ENCODE measurements around the gene SLC39A5. TPM values are rescaled to one million over a fixed set of nuclear protein-coding genes. Genes with fewer than 3 reads are reported as not detected.

SLC39A5 gene
- polyA plus RNA-seq, 1 donor from 2014 or later = 0.33 TPM

- Histone ChIP-seq H3K36me3 (ENCODE audit: insufficient read depth, low read length) (peaks cover 7% of the 10 kb centered on the region), H3K79me2 (replicated peaks; ENCODE audit: insufficient read depth, low read length) (peaks cover 21% of the 10 kb centered on the region), H2AFZ (ENCODE audit: low read depth, low read length) (peak overlapping the region; percentile 57), H3F3A (ENCODE audit: insufficient read depth, low read length, poor library complexity, severe bottlenecking) (no peaks in the 10 kb centered on the region), H3K9ac (ENCODE audit: low read length) (peak overlapping the region; percentile 96), H3K9me3 (ENCODE audit: low read length) (no peaks in the 10 kb centered on the region), H3K4me3 (ENCODE audit: low read length) (peak overlapping the region; percentile 96), H3K4me2 (ENCODE audit: low read length) (peak overlapping the region; percentile 90), H4K20me1 (ENCODE audit: insufficient read depth) (no peaks in the 10 kb centered on the region), H3K27me3 (ENCODE audit: insufficient read depth, low read depth, low read length) (no peaks in the 10 kb centered on the region), H3K27ac (ENCODE audit: low read length) (peak overlapping the region; percentile 80), H3K9me2 (ENCODE audit: insufficient read depth, low read length) (no peaks in the 10 kb centered on the region)
- TF ChIP-seq POLR2AphosphoS5 (IDR thresholded peaks at IDR 0.05) = no peak
- no peak for TF ChIP-seq RAD21 (conservative IDR thresholded peaks at IDR 0.05)
- no peak for TF ChIP-seq EP300 (conservative IDR thresholded peaks at IDR 0.05; ENCODE audit: poor library complexity, severe bottlenecking)
- no peak for TF ChIP-seq REST (IDR thresholded peaks at IDR 0.05; ENCODE audit: borderline replicate concordance)
Observed at GRCh38 chr12:56257071-56257470, 27.2 kb downstream of the SLC39A5 start.

GRCh38 chr12:56257491-56258067 is 27.7 kb downstream of the SLC39A5 start:
- Histone ChIP-seq H3K9ac (ENCODE audit: low read length) (peak overlapping the region; percentile 96), H3K4me2 (ENCODE audit: low read length) (peak overlapping the region; percentile 90), H3K9me2 (ENCODE audit: insufficient read depth, low read length) (no peaks in the 10 kb centered on the region), H3K9me3 (ENCODE audit: low read length) (no peaks in the 10 kb centered on the region), H3K36me3 (ENCODE audit: insufficient read depth, low read length) (peaks cover 7% of the 10 kb centered on the region), H4K20me1 (ENCODE audit: insufficient read depth) (no peaks in the 10 kb centered on the region), H3K4me3 (ENCODE audit: low read length) (peak overlapping the region; percentile 96), H3K79me2 (replicated peaks; ENCODE audit: insufficient read depth, low read length) (peaks cover 21% of the 10 kb centered on the region), H3F3A (ENCODE audit: insufficient read depth, low read length, poor library complexity, severe bottlenecking) (no peaks in the 10 kb centered on the region), H3K27ac (ENCODE audit: low read length) (peak overlapping the region; percentile 80), H3K27me3 (ENCODE audit: insufficient read depth, low read depth, low read length) (no peaks in the 10 kb centered on the region), H2AFZ (ENCODE audit: low read depth, low read length) (peak overlapping the region; percentile 57)
- TF ChIP-seq SMC3 (conservative IDR thresholded peaks at IDR 0.05; ENCODE audit: poor library complexity) (no peak), POLR2AphosphoS5 (IDR thresholded peaks at IDR 0.05) (no peak), CTCF (IDR thresholded peaks at IDR 0.05; ENCODE audit: poor library complexity, severe bottlenecking) (peak; percentile 29)

- Histone ChIP-seq H3K4me3 (ENCODE audit: low read length) (peak within 1 kb of the TSS; percentile 96), H3K27ac (ENCODE audit: low read length) (peak within 1 kb of the TSS; percentile 80), H3K9me3 (ENCODE audit: low read length) (no peaks in the 10 kb centered on the region), H3F3A (ENCODE audit: insufficient read depth, low read length, poor library complexity, severe bottlenecking) (no peaks in the 10 kb centered on the region), H3K27me3 (ENCODE audit: insufficient read depth, low read depth, low read length) (no peaks in the 10 kb centered on the region), H3K4me2 (ENCODE audit: low read length) (peak within 1 kb of the TSS; percentile 90), H2AFZ (ENCODE audit: low read depth, low read length) (peak within 1 kb of the TSS; percentile 89), H3K36me3 (ENCODE audit: insufficient read depth, low read length) (peaks cover 7% of the 10 kb centered on the region), H3K79me2 (replicated peaks; ENCODE audit: insufficient read depth, low read length) (peaks cover 21% of the 10 kb centered on the region), H3K9ac (ENCODE audit: low read length) (peak within 1 kb of the TSS; percentile 96), H3K9me2 (ENCODE audit: insufficient read depth, low read length) (no peaks in the 10 kb centered on the region), H4K20me1 (ENCODE audit: insufficient read depth) (no peaks in the 10 kb centered on the region)
- peak; percentile 82 for TF ChIP-seq POLR2AphosphoS5 (IDR thresholded peaks at IDR 0.05)
- TF ChIP-seq REST (IDR thresholded peaks at IDR 0.05; ENCODE audit: borderline replicate concordance) = no peak
- TF ChIP-seq CTCF (IDR thresholded peaks at IDR 0.05; ENCODE audit: poor library complexity, severe bottlenecking) = peak; percentile 89
- TF ChIP-seq SMC3 (conservative IDR thresholded peaks at IDR 0.05; ENCODE audit: poor library complexity) = peak; percentile 74
- TF ChIP-seq EZH2 (IDR thresholded peaks at IDR 0.05; ENCODE audit: borderline replicate concordance, insufficient read depth, low read length, poor library complexity, severe bottlenecking) = no peak
- peak; percentile 46 for TF ChIP-seq EP300 (conservative IDR thresholded peaks at IDR 0.05; ENCODE audit: poor library complexity, severe bottlenecking)
- TF ChIP-seq TAF1 (IDR thresholded peaks at IDR 0.05; ENCODE audit: low read depth) = peak; percentile 75
Observed at GRCh38 chr12:56258068-56258819, 28.4 kb downstream of the SLC39A5 start, which contains the start of gene ANKRD52. Gene ANKRD52, minus strand, starts transcription at chr12:56258384. Its CDS starts 115 bp downstream, at chr12:56258269.
